OCI-M1 (cell line): ENCODE measurements around the gene SFMBT1.

Source experiments
- DNase-seq: peaks from one replicate; lab custom pipeline; 2025; lab: John Stamatoyannopoulos, UW

The SFMBT1 gene

DNA sequence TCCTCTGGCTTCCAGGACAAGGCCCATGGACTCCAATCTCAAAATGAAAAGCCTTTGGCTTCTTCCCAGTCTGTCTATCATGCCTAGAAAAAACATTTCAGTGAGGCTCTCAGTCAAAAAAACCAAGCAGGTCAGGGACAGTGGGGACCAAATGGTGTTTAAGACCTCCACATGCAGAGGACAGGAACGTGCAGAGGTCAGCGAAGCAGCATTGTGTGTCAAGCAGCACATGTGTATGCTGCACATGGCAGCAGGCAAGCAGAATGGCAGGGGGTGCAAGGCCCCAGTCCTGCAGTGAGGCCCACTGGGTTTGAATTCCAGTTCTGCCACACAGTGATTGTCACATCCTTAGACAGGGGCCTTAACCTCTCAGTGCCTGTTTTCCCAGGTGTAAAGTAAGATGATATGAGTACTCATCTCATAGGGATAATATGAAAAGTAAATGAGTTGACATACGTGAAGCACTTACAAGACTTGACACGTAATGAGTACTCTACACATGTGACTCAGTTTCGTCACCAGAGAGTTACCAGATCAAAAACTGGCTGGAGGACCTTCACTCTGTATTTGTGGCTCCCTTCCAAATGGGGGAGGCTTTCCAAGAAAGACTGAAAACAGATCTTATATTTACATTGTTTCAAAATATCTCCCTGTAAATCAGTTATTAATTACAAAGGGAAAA is 159.7 kb downstream of the SFMBT1 start:
- no peak for DNase-seq

DNA sequence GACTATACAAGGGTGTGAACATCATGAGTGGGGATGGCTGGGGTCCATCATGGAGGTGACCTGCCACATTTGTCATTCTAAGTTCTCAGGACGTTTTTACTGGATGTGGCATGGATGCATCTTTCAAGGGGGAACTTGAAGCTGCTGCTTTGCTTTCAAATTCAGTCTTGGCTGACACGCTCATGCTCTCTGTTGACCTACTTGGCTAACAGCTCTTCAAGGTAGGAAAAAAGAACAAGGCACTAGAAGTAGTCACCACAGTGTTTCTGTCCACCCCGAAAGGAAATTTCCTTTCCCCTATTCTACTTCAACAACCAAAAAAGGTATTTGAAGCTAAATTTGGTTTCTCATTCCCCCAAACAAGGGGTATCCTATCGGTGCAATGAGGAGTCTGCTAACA is 163.5 kb downstream of the SFMBT1 start:
- no peak for DNase-seq

DNA sequence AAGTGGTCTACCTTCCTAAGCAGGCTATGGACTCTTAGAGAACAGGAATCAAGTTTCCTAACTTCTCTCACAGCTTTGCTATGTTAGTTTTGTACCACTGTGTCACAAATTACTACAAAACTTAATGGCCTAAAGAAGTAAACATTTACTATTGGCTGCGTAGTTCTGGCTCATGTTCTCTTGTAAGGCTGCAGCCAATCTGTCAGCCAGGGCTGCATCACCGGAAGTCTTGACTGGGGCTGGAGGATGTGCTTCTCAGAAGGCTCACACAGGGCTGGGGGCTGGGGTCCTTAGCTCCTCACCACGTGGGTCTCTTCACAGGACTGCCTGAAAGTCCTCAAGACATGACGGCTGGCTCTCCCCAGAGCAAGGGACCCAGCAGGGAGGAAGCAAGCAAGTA is 164.0 kb downstream of the SFMBT1 start:
- no peak for DNase-seq

DNA sequence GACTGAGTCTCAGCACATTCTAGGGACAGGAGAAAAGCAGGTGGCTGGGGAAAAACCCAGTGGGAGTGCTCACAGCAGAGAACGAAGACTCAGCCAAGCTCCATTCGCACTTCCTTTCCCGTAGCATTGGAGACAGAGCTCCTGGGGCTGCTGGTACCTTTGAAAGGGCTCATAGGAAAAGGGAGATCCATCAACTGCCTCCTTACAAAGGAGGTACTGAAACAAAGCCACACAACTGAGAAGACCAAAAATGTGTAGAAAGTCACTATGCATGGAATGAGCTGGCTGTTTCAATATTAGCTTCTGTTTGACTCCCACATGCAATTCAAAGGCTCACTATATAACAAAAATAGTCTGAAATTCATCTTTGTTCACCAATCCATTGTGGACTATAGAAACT is 165.4 kb downstream of the SFMBT1 start:
- no peak for DNase-seq

DNA sequence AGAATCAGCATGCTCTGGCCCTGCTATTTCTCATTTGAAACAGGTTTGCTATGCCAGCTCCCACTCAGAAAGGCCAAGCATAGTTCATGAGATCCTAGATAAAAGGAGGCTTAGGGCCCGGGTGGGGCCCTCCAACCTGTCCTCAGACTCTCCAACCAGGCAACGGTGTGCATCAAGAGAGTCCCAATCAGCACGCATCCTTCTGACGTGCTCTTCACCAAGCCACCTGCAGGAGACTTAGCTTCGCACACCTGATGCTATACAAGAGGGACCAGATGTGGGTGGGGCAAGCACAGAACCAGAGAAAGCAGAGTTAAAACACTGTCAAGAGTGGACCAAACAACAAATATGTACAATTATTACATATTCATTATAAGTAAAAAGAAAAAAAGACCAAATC is 165.8 kb downstream of the SFMBT1 start:
- no peak for DNase-seq

DNA sequence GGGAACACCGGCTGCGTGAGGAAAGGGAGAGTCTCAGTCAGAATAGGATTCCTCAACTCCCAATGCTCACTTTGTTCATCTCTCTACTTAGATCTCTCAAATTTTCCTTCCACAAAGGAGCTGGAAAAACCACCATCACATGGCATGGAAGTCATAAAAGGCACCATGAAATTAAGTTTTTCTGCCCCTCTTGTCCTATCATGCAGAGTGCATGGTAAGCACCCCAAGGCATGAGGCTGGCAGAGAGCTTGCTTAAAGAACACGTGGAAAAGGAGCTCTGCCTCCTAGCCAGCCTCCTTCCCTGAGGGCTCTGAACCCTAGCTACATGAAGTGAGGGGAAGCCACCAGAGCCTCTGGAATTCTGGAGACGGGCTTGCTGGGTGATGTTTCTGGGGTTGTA is 166.3 kb downstream of the SFMBT1 start:
- DNase-seq = no peak

DNA sequence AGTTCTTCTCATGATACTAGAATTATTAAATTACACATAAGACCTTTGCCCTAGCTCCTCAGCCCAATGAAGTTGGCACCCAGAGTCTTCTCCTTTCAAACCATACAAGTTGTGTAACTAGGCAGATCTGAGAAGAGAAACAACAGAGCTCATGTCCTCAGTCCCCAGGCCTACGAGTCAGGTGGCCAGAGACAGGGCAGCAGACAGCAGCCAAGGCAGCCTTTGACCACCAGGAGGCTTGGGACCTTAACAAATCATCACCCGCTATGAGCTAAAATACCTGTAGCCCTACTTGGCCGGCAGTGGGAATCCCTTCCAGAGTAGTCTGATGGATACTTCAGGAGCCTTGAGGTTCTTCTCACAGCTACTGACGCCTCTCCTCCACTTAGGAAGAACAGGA is 166.8 kb downstream of the SFMBT1 start:
- no peak for DNase-seq

DNA sequence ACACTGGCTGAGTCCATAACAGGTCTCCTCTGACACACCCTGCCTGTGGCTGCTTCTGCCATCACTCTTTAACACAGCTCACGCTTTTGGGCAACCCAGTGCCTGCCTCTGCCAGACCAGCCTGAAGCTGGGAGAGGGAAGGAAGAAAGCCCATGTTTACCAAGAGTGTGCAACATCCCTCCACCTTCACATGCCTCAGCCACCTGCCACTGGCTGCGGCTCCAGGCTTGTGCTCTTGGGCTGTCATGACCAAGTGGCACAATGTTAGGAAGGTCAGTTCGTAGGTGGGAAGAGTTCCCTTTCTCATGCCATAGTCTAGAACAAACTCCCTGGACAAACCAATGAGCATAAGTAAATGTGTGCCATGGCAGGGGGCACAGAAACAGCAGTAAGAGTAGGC is 168.8 kb downstream of the SFMBT1 start:
- DNase-seq = no peak

DNA sequence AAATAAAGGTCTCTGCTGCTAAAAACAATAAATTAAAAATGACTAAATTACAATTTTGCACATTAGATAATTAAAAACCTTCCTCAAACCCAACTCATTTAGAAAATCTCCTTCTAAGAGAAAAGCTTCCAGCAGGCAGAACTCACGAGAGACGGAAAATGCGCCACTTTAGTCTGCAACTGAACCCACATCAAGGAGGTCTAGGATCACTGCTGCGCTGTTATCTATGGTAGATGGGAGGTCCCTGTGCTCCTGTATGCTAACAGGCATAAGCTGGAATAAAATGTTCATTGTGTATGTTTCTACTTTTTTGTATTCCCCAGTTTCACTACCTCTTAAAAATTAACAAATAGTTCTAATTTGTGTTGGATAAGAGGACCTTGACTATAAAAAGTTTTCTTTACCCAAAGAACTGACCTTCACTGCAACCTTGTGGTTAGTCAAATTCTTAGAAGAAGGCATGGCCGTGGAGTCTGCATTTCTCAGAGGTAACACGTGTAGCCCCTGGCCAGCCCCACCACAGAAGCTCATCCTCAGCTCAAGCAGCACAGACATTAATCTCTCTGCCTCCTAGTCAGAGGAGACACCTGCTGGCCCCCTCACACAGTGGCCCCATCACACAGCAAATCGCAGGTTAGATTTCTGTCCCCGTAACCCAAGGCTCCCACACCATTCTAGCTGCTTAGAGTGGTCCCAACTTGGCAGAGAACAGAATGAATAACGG is 170.8 kb downstream of the SFMBT1 start:
- DNase-seq = peak; percentile 87

DNA sequence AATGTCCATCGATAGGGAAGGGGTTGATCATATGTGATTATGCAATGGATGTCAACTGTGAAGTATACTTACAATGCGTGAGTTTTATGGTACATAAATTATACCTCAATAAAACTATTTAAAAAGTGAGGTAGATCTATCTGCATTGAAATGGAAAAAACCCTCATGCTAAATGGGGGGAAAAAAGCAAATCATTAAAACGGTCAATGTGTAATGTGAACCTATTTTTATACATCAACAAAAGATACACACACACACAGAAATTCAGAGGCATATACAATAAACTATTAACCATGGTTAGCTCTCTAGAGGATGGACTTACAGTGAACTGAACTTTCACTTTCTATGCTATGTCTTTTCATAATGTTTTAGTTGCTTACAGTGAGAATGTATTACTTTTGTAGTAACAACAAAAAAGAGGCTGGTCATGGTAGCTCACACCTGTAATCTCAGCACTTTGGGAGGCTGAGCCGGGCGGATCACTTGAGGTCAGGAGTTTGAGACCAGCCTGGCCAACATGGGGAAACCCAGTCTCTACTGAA is 171.6 kb downstream of the SFMBT1 start:
- peak; percentile 46 for DNase-seq

DNA sequence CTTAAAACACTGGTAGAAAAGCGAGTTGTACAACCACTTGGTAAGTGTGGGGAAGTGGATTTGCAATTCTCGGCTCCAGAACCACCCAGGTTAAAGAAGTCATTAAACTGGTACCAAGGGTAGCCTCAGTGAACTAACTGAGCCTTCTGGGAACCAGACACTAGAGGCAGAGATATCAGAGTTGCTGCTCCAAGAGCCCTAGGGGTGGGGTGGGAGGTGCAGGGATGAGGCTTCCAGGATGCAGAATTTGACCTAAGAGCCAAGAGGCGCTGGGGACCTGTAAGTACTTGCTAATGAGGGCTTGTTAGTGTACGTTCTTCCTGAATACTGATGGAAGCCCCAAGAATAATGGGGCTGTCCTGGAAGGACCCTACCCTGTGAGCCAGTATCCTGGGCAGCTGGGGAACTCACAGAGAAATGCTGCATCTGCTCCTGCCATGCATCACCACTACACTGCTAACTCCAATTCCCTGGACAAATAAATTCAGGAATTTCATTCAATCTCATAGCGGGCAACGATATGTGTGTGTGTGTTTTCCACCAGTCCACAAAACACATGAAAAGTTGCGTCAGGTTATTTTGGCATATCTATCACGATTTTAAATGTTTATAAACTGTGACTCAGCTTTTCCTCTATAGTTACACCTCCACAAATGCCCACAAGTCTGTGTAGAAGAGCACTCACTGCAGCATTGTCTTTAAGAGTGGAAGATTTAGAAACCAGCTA is 172.3 kb downstream of the SFMBT1 start:
- DNase-seq = peak; percentile 78

DNA sequence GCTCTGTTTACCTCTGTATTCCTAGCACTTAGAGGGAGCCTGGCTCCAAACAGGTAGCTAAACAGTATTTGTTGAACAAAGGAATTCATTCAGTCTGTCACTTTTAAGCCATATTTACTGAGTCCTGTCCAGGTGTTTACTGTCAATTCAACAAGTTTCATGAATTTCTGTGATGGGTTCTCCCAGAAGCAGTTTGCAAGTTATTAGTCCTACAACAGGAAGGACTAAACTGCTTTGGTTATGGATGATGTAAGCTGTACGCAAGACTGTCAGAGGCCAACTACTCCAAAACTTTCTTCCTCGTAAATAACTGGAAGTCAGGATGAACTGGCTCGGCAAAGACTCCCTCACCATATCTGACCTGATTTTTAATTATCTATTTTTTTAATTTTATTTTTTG is 173.6 kb downstream of the SFMBT1 start:
- DNase-seq = peak; percentile 55

DNA sequence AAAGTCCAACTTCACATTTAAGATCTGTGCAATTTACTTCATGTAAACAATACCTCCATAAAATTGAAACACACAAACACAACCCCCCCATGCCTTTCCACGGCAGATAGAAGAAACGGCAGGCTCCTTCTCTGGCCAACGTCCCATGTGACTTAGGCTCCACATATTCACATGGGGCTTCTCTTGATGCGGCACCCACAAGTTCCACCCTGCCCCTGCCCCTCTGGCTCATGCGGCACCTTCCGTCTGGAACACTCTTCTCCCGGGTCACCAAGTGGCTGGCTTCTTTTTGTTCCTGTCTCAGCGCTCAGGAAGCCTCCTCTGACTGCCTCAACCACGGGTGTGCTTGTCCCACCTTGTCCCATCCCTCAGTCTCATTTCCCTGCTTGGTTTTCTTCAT is 174.1 kb downstream of the SFMBT1 start:
- no peak for DNase-seq

DNA sequence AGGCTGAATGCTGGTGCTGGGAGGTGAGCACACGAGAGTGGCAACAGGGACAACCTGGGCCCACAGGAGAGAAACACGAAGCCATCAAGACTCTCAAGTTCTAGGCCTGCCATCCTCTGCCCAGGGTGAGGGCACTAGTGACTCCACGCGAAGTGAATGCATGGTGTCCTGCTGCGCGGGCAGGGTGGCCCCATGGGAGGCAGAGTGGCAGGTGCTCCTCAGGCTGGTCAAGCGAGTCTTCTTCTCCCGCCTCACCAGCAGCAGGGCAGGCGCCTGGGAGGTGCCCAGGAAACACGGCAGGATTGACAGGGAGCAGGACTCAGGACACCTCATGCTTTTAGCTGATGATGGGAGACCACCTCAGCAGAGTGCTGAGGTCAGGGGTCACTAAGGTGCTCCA is 175.4 kb downstream of the SFMBT1 start:
- DNase-seq = no peak

DNA sequence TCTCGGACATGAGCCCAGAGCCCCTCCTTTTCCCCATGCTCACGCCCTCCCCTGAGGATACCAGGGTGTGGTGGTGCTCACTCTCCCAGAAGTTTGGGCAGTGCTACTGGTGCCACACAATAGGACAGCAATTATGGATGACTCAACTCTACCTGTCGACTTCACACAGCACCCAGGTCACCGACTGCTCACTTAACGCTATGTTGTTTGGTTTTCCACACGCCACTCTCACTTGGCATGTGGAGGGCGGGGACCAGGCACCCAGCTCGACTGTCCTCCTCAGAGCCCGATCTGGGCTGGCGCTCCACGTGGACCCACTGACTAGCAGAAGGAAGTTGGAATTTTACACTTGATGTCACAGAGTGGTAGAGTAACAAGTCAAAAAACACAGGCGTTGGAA is 179.4 kb downstream of the SFMBT1 start:
- DNase-seq = no peak

DNA sequence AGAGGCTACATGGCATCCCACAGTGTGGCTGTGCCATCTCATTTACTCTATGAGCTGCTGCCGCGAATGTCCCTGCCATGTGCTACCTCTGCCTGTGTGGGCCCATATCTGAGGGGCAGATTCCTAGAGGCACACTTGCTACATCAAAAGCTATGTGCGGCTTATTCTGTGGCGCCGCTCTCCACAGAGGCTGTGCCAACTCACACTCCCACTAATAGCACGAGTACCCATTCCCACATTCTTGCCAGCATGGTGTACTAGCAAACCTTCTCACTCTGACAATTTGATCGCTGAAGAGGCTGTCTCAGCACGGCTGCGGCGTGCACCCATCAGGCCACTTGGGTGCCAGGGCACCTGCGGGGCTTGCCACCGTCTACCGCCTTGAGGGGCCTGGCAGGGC is 179.9 kb downstream of the SFMBT1 start:
- DNase-seq = no peak

DNA sequence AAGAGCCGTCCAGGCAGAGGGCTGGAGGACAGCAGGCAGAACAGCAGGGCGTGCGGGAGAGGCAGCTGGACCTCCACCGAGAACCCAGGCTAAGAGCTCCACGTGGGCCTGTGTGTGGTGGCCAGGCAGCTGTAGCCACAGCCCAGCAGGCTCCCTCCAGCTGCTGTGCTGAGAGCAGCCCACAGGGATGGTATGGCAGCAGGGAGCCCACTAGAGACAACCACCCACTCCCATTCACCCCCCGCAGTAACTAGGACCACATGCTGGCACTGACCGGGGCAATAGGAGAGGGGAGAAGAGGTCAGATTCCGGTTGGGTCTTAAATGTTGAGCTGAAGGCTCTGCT is 185.5 kb downstream of the SFMBT1 start:
- no peak for DNase-seq

DNA sequence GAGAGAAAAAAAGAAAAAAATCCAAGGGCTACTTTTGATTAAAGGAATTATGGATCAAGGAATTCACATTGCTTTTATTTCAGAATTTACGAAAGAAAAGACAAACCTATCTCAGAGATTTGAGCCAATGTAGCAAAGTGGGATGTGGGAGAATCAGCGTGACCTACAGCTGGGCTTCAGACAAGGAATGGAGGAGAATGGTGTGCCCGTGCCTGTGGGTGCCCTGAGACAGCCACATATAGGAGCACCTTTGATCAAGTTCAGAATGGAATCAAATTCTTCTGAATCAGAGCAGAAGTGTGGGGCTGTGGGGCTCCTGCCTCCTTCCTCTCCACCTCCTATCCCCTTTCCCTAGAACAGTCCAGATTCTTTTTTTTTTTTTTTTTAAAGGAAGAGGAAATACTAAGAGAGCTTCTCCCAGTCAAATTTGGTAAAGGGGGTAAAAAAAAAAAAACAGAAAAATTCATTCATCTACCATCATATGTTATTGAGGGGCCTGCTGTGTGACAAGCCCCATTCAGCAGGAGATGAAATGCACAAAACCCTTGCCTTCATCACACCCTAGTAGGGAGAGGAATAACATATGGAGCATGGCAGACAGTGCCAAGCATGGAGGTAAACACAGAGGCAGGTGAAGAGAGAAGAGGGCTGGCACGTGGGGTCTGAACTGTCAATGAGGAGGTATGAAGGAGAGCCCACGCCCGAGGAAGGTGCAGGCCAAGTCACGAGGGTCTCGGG is 186.0 kb downstream of the SFMBT1 start:
- no peak for DNase-seq

DNA sequence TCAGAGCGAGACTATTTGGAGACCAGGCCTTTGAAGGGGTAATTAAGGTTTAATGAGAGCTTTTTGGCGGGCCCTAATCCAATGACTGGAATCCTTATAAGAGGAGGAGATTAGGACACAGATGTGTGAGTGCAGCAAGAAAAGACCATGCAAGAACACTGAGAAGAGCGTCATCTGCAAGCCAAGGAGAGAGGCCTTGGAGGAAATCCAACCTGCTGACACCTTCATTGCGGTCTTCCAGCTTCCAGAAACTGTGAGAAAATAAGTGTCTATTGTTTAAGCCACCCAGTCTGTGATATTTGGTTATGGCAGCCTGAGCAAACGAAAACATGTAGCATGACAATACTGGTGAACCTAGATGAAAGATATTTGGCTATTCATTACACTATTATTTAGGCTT is 188.0 kb downstream of the SFMBT1 start:
- no peak for DNase-seq

DNA sequence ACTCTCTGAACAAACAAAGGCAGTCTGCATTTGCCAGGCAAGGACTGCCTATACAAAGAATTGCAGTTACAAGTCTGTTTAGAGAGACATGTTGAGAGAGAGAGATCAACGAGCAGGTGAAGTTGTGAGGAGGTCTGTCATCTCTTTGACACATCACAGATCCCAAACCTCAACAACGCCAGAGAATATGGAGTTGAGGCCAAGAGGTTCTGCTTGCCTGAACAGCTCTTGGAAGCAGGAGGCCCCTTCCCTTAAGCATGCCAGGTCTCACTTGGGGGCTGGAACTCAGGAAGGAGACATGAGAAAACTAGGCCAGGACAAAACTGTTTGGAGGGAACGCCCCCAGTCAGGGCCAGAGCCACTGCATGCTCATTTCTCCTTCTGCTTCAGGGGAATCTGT is 188.7 kb downstream of the SFMBT1 start:
- DNase-seq = no peak

DNA sequence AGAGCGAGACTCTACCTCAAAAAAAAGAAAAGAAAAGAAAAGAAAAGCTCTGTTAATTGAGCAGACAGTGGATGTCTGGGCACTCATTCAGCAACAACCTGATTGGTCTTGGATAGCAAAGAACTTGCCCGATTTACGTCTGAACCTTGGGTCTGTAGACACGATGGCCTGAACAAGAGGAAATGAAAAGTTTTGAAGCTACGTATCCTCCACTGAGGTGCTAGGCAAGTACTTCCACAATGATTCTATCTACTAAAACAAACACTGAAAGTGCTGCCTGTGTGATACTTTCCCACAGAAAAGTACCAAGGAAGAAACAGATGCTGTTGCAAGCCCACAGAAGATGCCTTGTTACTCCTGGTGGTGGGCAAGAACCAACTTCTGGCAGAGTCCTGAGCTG is 189.2 kb downstream of the SFMBT1 start:
- no peak for DNase-seq

DNA sequence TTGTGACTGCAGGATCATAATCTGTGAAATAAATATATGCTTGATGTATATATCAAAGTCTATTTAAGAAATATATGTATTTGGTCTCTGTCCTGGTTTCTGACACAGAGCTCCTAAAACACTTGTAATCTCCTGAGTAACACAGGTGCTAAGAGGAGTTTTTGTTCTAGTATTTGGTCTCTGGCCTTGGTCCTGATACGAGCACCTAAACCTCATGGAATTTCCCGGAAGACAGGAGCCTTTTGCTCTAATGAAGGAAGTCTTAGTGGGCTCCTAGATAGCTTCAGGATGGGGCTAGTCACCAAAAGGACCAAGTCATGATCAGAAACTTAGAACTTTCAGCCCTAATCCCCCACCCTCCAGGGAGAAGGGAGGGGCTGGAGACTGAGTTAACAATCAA is 191.9 kb downstream of the SFMBT1 start:
- no peak for DNase-seq
